Prostate gland (tissue), 2 donors: ENCODE results near the gene STPG3.

Source experiments
- CTCF ChIP-seq, 4 experiments: fragments of 200-600 bp in 2 of 4; fragments of 450-650 bp in 2 of 4; sonication (generic) in 2 of 4; IDR thresholded peaks; 1 replicate in 3 of 4; 2 replicates in 1 of 4; pipeline ENCODE4 v1.5.1; 2016 to 2019; ENCODE audit warnings: antibody characterized with exemption in 4 of 4, mild to moderate bottlenecking in 2 of 4, moderate library complexity in 2 of 4
- POLR2A ChIP-seq: fragments of 450-650 bp; IDR thresholded peaks from one replicate; pipeline ENCODE4 v1.6.1; 2016; ENCODE audit warnings: antibody characterized with exemption, mild to moderate bottlenecking
- POLR2AphosphoS5 ChIP-seq: sonication (generic); formaldehyde crosslinking; IDR thresholded peaks from one replicate; pipeline ENCODE4 v1.6.1; 2017; ENCODE audit warnings: antibody characterized with exemption

DNA sequence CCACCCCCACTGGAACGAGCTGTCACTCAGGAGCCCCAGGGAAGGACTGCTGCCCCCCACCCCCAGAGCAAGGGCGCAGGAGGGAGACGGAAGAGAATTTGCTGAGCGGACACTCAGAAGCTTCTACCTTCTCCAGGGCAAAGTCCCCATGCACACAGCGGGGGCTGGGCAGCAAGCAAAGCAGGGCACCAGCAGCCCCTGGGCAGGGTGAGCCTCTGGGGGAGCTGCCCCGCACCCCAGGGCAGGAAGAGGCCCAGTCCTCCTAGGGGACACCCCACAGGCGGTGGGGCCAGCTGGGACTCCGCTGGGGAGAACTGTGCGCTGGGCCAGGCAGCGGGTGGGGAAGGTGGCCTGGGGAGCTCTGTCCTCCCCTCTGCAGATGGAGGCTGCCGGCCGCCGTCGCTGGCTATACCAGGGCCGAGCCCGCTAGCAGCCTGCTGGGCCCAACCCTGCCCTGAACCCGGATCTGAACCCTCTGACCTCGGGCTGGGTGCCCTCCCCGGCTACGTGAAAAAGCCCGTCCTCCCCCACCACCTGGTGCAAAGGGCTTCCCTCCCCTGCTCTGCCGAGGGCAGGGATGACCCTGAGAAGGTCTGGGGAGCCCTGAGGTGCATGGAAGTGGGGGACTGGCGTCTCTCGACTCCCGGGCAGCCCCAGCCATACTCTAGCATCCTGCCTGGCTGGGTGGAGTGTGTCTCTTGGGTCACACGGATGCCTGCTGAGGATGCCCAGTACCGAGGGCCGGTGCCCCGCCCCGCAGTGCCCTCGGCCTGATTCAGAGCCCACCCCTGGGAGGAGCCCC, 21.0 kb upstream of the STPG3 start:
- no peak for TF ChIP-seq CTCF (IDR thresholded peaks at IDR 0.05)
- no peak for TF ChIP-seq POLR2AphosphoS5
- no peak for TF ChIP-seq POLR2A
